Prostate gland (tissue), 2 donors: ENCODE results near the gene AFF4. TPM values are rescaled to one million over a fixed set of nuclear protein-coding genes. Genes with fewer than 3 reads are reported as not detected.

ENCODE experiments used
- DNase-seq: peaks from one replicate; pipeline ENCODE4 v3.0.0-alpha.2; 2019; ENCODE audit warnings: low spot score
- H3K27ac ChIP-seq, 2 donors: fragments of 200-600 bp; sonication (generic); 2 replicates each; pipeline ENCODE4 v1.5.1; 2017 to 2019
- H3K27me3 ChIP-seq: fragments of 200-600 bp; sonication (generic); replicated peaks from 2 replicates; pipeline ENCODE4 v1.5.1; 2019; ENCODE audit not compliant: insufficient read depth
- H3K36me3 ChIP-seq, 2 donors: fragments of 200-600 bp; sonication (generic); 1 replicate in 1 of 2; 2 replicates in 1 of 2; pipeline versions ENCODE4 v1.5.1 to v1.8.1; 2017 to 2019
- H3K4me1 ChIP-seq: fragments of 200-600 bp; sonication (generic); replicated peaks from 2 replicates; pipeline ENCODE4 v1.5.1; 2019
- H3K4me3 ChIP-seq, 2 donors: fragments of 200-600 bp; sonication (generic); 2 replicates each; pipeline ENCODE4 v1.5.1; 2017 to 2019
- H3K9me3 ChIP-seq: fragments of 200-600 bp; sonication (generic); 2 replicates; pipeline ENCODE4 v1.5.1; 2017
- CTCF ChIP-seq, 4 experiments: fragments of 200-600 bp in 2 of 4; fragments of 450-650 bp in 2 of 4; sonication (generic) in 2 of 4; IDR thresholded peaks; 1 replicate in 3 of 4; 2 replicates in 1 of 4; pipeline ENCODE4 v1.5.1; 2016 to 2019; ENCODE audit warnings: antibody characterized with exemption in 4 of 4, mild to moderate bottlenecking in 2 of 4, moderate library complexity in 2 of 4
- POLR2A ChIP-seq: fragments of 450-650 bp; IDR thresholded peaks from one replicate; pipeline ENCODE4 v1.6.1; 2016; ENCODE audit warnings: antibody characterized with exemption, mild to moderate bottlenecking
- POLR2AphosphoS5 ChIP-seq: sonication (generic); formaldehyde crosslinking; IDR thresholded peaks from one replicate; pipeline ENCODE4 v1.6.1; 2017; ENCODE audit warnings: antibody characterized with exemption
- WGBS: methylation state at CpG from one replicate; pipeline ENCODE4 v1.1.5; 2018; 5-methylcytosine and 5-hydroxymethylcytosine counted together
- intact Hi-C: fragments of 100-400 bp; cut with DNase I; formaldehyde crosslinking; loops from one replicate; pipeline ENCODE4 v1.14.2; 2022
- total RNA-seq, 2 donors: library from RNA; depleted of rRNA; stranded (reverse); fragments of >200 nt; gene quantifications; one replicate each; pipeline ENCODE4 v1.1.0, GENCODE V29; 2016

The AFF4 gene
- total RNA-seq, 2 donors from 2014 or later = 57.2 to 105 TPM

- H3K4me3 ChIP-seq = peak overlapping the region; percentile 55 to 74
- H3K4me1 ChIP-seq = peaks cover 12% of the 10 kb centered on the region
- H3K27ac ChIP-seq = peak overlapping the region; percentile 90 to 95
- H3K27me3 ChIP-seq = no peaks in the 10 kb centered on the region
- no peak for TF ChIP-seq CTCF (IDR thresholded peaks at IDR 0.05)
- TF ChIP-seq POLR2AphosphoS5 = no peak
- TF ChIP-seq POLR2A = no peak
- 82% methylated on average over 15 of the region's 15 CpGs for whole genome bisulfite sequencing
- no peaks in the 10 kb centered on the region for H3K36me3 ChIP-seq
- no peaks in the 10 kb centered on the region for H3K9me3 ChIP-seq
- DNase-seq = no peak
- intact Hi-C loops = loop anchor here (2.0 to 5.0 kb wide), 2 partner anchors 36 to 52 kb away; partner anchors contain the start of genes GDF9 and UQCRQ
These were observed 132.2 kb downstream of the AFF4 start for GRCh38 chr5:132831095-132831860.

GRCh38 chr5:132830436-132831094 lies 132.9 kb downstream of the AFF4 start, which contains the start of gene SHROOM1:
SHROOM1 (minus strand) TSS chr5:132830647; CDS start chr5:132826140, 4,507 bp downstream.
- Histone ChIP-seq H3K9me3 (no peaks in the 10 kb centered on the region), H3K27ac (peak within 1 kb of the TSS; percentile 90 to 95), H3K4me3 (peak within 1 kb of the TSS; percentile 55 to 74), H3K36me3 (no peaks in the 10 kb centered on the region), H3K4me1 (peaks cover 12% of the 10 kb centered on the region), H3K27me3 (no peaks in the 10 kb centered on the region)
- intact Hi-C loops = loop anchor here (2.0 to 5.0 kb wide), 2 partner anchors 37 to 52 kb away; partner anchors contain the start of genes GDF9 and UQCRQ
- peak; percentile 54 for DNase-seq
- no peak for TF ChIP-seq POLR2AphosphoS5
- peak; percentile 77 for TF ChIP-seq POLR2A
- TF ChIP-seq CTCF (IDR thresholded peaks at IDR 0.05) = no peak
- WGBS = 6% methylated on average over 40 of the region's 78 CpGs

GRCh38 chr5:132829742-132830435 lies 133.5 kb downstream of the AFF4 start:
- TF ChIP-seq POLR2A = no peak
- peak; percentile 34 for TF ChIP-seq POLR2AphosphoS5
- peak; percentile 86 to 94 (median 90) for TF ChIP-seq CTCF (IDR thresholded peaks at IDR 0.05)
- DNase-seq = peak; percentile 82
- Histone ChIP-seq H3K9me3 (no peaks in the 10 kb centered on the region), H3K4me3 (peak overlapping the region; percentile 55 to 74), H3K4me1 (peaks cover 12% of the 10 kb centered on the region), H3K36me3 (no peaks in the 10 kb centered on the region), H3K27me3 (no peaks in the 10 kb centered on the region), H3K27ac (peak overlapping the region; percentile 90 to 95)
- intact Hi-C loops = loop anchor here (2.0 to 10.0 kb wide), 4 partner anchors 37 to 305 kb away; partner anchors contain the start of genes GDF9, HSPA4 and UQCRQ
- WGBS = 3% methylated on average over 45 of the region's 75 CpGs

- 53% methylated on average over 3 of the region's 4 CpGs for WGBS
- TF ChIP-seq POLR2A = no peak
- intact Hi-C loops = loop anchor here (10.0 kb wide), 2 partner anchors 226 to 304 kb away; partner anchors contain the start of gene HSPA4
- peak overlapping the region; percentile 55 to 74 for H3K4me3 ChIP-seq
- H3K9me3 ChIP-seq = no peaks in the 10 kb centered on the region
- peak overlapping the region; percentile 90 to 95 for H3K27ac ChIP-seq
- peaks cover 12% of the 10 kb centered on the region for H3K4me1 ChIP-seq
- DNase-seq = no peak
- no peaks in the 10 kb centered on the region for H3K27me3 ChIP-seq
- H3K36me3 ChIP-seq = no peaks in the 10 kb centered on the region
These were observed 134.5 kb downstream of the AFF4 start for GRCh38 chr5:132828846-132829494.
